K562 (cell line): ENCODE data around the gene FIZ1. TPM values are rescaled to one million over a fixed set of nuclear protein-coding genes. Genes with fewer than 3 reads are reported as not detected.

Experiments
- ARID3A ChIP-seq: IDR thresholded peaks from 2 replicates; pipeline ENCODE4 v1.6.1; 2012; ENCODE audit warnings: low read depth, low read length, improper control_type of control experiment, borderline replicate concordance
- DEAF1 ChIP-seq: fragments of 450-650 bp; formaldehyde crosslinking; IDR thresholded peaks from 2 replicates; pipeline ENCODE4 v1.4.0; 2020; ENCODE audit warnings: mild to moderate bottlenecking, moderate library complexity
- E2F1 ChIP-seq: sonication (generic); formaldehyde crosslinking; IDR thresholded peaks from 2 replicates; pipeline ENCODE4 v1.8.1; 2023; ENCODE audit warnings: mild to moderate bottlenecking, missing genetic modification reagents, moderate library complexity
- HDAC8 ChIP-seq: fragments of 450-650 bp; IDR thresholded peaks from 2 replicates; pipeline ENCODE4 v1.6.1; 2016; ENCODE audit warnings: mild to moderate bottlenecking, missing genetic modification characterization, moderate library complexity, missing compliant biosample characterization
- JUNB ChIP-seq: fragments of 450-650 bp; formaldehyde crosslinking; conservative IDR thresholded peaks from 2 replicates; pipeline ENCODE4 v1.4.0; 2020; ENCODE audit warnings: mild to moderate bottlenecking
- MAFF ChIP-seq: IDR thresholded peaks from 2 replicates; pipeline ENCODE4 v1.6.1; 2012; ENCODE audit warnings: low read length, improper control_type of control experiment
- MCM7 ChIP-seq, 2 experiments: fragments of 450-650 bp; IDR thresholded peaks; 2 replicates each; pipeline ENCODE4 v1.6.1; 2016 to 2018
- MNT ChIP-seq, 2 experiments: fragments of 450-650 bp; conservative IDR thresholded peaks; 2 replicates each; pipeline ENCODE4 v1.6.1; 2017; ENCODE audit warnings: mild to moderate bottlenecking in 2 of 2, moderate library complexity in 2 of 2
- MXD1 ChIP-seq: fragments of 250-450 bp; sonication (Bioruptor Pico); IDR thresholded peaks from 2 replicates; pipeline ENCODE4 v1.8.0; 2021; ENCODE audit warnings: borderline replicate concordance, mild to moderate bottlenecking, moderate library complexity; ENCODE audit not compliant: poor library complexity, severe bottlenecking
- POLR2A ChIP-seq: fragments of 450-650 bp; conservative IDR thresholded peaks from 2 replicates; pipeline ENCODE4 v1.6.1; 2016
- POLR2H ChIP-seq: IDR thresholded peaks from 2 replicates; pipeline ENCODE4 v1.6.1; 2016; ENCODE audit warnings: missing genetic modification characterization, low read depth, mild to moderate bottlenecking, control low read depth, missing compliant biosample characterization, moderate library complexity
- RBM22 ChIP-seq: fragments of 200-400 bp; formaldehyde crosslinking; IDR thresholded peaks from 2 replicates; pipeline ENCODE4 v1.6.1; 2018; ENCODE audit warnings: low read length, low read depth; ENCODE audit not compliant: poor library complexity, severe bottlenecking
- TAF9B ChIP-seq: fragments of 450-650 bp; IDR thresholded peaks from 2 replicates; pipeline ENCODE4 v1.6.1; 2018; ENCODE audit warnings: mild to moderate bottlenecking; ENCODE audit not compliant: partially characterized antibody
- TEAD2 ChIP-seq: fragments of 450-650 bp; IDR thresholded peaks from 2 replicates; pipeline ENCODE4 v1.6.1; 2016; ENCODE audit warnings: missing genetic modification characterization, control low read depth, missing compliant biosample characterization
- TRIM24 ChIP-seq, 2 experiments: fragments of 450-650 bp; IDR thresholded peaks; 2 replicates each; pipeline ENCODE4 v1.6.1; 2016
- ZFP30 ChIP-seq: fragments of 250-450 bp; sonication (Bioruptor Pico); IDR thresholded peaks from 2 replicates; pipeline ENCODE4 v1.8.0; 2022; ENCODE audit warnings: moderate library complexity, mild to moderate bottlenecking, inconsistent platforms, borderline replicate concordance
- ZFX ChIP-seq: sonication (generic); formaldehyde crosslinking; IDR thresholded peaks from 2 replicates; pipeline ENCODE4 v1.8.0; 2022; ENCODE audit warnings: mild to moderate bottlenecking, missing genetic modification reagents, moderate library complexity
- ZNF217 ChIP-seq: sonication (generic); formaldehyde crosslinking; IDR thresholded peaks from 2 replicates; pipeline ENCODE4 v1.8.0; 2022; ENCODE audit warnings: mild to moderate bottlenecking, missing genetic modification reagents
- ZNF3 ChIP-seq: fragments of 250-450 bp; sonication (Bioruptor Pico); IDR thresholded peaks from 2 replicates; pipeline ENCODE4 v1.5.0; 2021; ENCODE audit warnings: mild to moderate bottlenecking, moderate library complexity
- ZNF384 ChIP-seq: IDR thresholded peaks from 2 replicates; pipeline ENCODE4 v1.6.1; 2012; ENCODE audit warnings: low read depth, low read length, improper control_type of control experiment
- ZNF561 ChIP-seq: fragments of 450-650 bp; formaldehyde crosslinking; conservative IDR thresholded peaks from 2 replicates; pipeline ENCODE4 v1.4.0; 2020; ENCODE audit warnings: mild to moderate bottlenecking, moderate library complexity
- ZNF766 ChIP-seq: fragments of 200-800 bp; sonication (Bioruptor generic); conservative IDR thresholded peaks from 2 replicates; pipeline ENCODE4 v1.6.1; 2016; ENCODE audit warnings: missing genetic modification characterization, missing compliant biosample characterization
- ZZZ3 ChIP-seq: fragments of 450-650 bp; IDR thresholded peaks from 2 replicates; pipeline ENCODE4 v1.6.1; 2016; ENCODE audit warnings: antibody characterized with exemption, mild to moderate bottlenecking, moderate library complexity
- polyA plus RNA-seq, 8 experiments: library from polyadenylated mRNA; depleted of rRNA in 4 of 8; stranded (reverse) in 5 of 8; unstranded in 3 of 8; fragments of >200 nt; fragmentation: Nextera tagmentation in 2 of 8; fragmentation: Illumina TruSeq in 1 of 8; extraction: Ambion mirVana in 2 of 8; extraction: Trizol in 1 of 8; gene quantifications; 2 replicates each; pipeline versions ENCODE4 v1.2.1 to v1.2.3, GENCODE V29; 2011 to 2014; ENCODE audit warnings: inconsistent platforms in 1 of 8, missing spikeins in 1 of 8
- total RNA-seq, 7 experiments: library from RNA; depleted of rRNA in 6 of 7; stranded (reverse); fragments of >200 nt in 6 of 7; fragmentation: Illumina TruSeq in 2 of 7; extraction: Trizol in 2 of 7; gene quantifications; 2 replicates each; pipeline versions ENCODE4 v1.2.1 to v1.2.3, GENCODE V29; 2011 to 2021; ENCODE audit warnings: low replicate concordance in 1 of 7

FIZ1 gene
- total and polyA plus RNA-seq, 9 of the 15 experiments (the other 6 are each of a cell fraction or from before 2014, with no cell fraction given) = 0.79 to 17.5 (median 5.5) TPM

- TF ChIP-seq ARID3A (no peak), ZNF766 (no peak), ZNF217 (CRISPR knock-in tag) (no peak), MXD1 (no peak), POLR2A (peak; percentile 77), DEAF1 (CRISPR knock-in tag) (no peak), ZNF561 (CRISPR knock-in tag) (no peak), RBM22 (no peak), ZFP30 (no peak), HDAC8 (tag) (no peak), E2F1 (CRISPR knock-in tag) (no peak), MAFF (no peak), JUNB (CRISPR knock-in tag) (no peak), TRIM24 (IDR thresholded peaks at IDR 0.05) (no peak), ZNF3 (CRISPR knock-in tag) (no peak), ZZZ3 (no peak), MNT (conservative IDR thresholded peaks at IDR 0.05) (peak in 1 of 2 experiments; percentile 75; a peak in 3 of 4 replicates), TEAD2 (tag) (no peak), TAF9B (peak; percentile 84), ZNF384 (peak; percentile 6; the same call in 1 of the 2 replicates), MCM7 (IDR thresholded peaks at IDR 0.05) (no peak), ZFX (peak; percentile 48; the same call in 1 of the 2 replicates), POLR2H (peak; percentile 69)
These were observed at the start of gene FIZ1 (continued) for GRCh38 chr19:55599468-55599841.
